Measurements from ENCODE around the gene L3MBTL4.

The L3MBTL4 gene

DNA sequence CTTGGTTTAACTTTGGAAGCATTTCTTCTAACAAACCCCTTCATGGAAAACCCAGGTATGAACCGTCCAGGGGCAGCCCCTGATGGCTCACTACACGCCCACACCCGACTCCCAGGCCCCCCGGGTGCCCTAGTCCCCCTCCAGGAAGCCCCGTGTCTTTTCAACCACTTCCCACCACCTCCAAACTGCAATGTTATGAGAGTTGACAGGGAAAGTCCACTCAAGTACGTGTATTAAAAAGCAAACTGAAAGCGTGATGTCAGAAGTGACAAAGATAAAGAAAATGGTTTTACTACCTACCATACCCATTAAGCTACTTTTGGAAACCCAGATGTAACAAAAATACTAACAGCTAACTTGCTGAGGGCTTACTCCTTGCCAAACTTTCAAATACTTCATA, 51.5 kb downstream of the L3MBTL4 start:
- DNase-seq (ENCODE audit: low read depth), result no peak

- DNase-seq (ENCODE audit: low read depth), result no peak
Observed at GRCh38 chr18:6362559-6363129, 52.1 kb downstream of the L3MBTL4 start.

GRCh38 chr18:6357668-6358067, 57.0 kb downstream of the L3MBTL4 start:
- DNase-seq (ENCODE audit: low read depth), result no peak

DNA sequence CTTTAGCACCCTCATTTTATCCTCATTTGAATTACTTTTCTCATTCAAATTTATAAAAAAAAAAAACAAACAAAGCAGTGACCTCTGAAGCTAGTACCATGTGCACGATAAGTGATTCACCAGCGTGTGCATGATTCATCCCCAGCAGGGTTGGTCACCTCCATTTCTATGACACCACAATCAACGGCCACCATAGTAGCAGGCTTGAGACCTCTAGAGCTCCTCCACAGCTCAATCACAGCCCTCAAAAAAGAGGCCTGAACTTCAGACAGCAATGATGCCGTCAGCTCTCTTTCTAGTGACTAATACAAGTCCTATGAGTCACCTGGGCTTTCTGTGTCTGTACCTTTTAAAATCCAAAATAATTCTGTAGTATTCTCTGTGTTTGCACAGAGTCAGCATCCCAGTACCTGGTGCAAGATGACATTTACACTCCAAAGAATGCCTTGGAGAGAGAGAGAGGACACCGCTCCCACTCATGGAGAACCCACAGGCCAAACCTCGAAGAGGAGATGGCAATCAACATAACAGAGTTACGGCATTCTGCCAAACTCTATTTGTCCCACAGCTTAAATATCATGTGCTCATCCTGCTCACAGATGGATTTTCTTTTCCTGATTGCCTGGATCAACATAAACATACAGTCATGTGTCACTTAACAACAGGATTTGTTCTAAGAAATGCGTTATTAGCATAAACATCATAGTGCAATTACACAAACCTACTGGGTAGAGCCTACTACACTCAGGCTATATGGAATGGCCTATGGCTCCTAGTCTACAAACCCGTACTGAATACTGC, 58.7 kb downstream of the L3MBTL4 start:
- DNase-seq (ENCODE audit: low read depth), result no peak

GRCh38 chr18:6352275-6352674, 62.4 kb downstream of the L3MBTL4 start:
- DNase-seq (ENCODE audit: low read depth), result no peak

DNA sequence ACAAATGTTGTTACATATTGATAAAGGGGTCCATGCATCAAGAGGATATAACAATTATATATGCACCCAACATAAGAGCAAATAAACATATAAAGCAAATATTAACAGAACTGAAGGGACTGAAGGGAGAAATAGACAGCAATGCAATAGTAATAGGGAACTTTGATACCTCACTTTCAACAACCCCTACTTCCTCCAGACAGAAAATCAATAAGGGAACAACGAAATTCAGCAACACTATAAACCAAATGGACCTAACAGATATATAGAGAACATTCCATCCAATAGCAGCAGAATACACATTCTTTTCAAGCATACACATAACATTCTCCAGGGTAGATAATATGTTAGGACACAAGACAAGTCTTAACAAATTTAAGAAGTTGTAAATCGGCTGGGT, 71.7 kb downstream of the L3MBTL4 start:
- no peak for DNase-seq (ENCODE audit: low read depth)

DNA sequence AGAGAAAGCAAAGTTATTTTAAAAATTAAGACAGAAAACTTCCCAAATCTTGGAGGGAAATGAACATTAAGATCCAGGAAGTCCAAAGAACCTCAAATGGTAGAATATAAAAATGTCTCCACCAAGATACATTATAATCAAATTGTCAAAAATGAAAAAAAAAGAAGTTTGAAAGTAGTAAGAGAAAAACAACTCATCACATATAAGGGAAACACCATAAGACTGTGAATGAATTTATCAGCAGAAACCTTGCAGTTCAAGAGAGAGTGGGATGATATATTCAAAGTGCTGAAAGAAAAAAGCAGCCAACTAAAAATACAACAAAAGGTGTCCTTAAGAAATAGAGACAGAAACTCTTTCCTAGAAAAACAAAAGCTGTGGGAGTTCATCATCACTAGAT, 73.0 kb downstream of the L3MBTL4 start:
- no peak for DNase-seq (ENCODE audit: low read depth)

DNA sequence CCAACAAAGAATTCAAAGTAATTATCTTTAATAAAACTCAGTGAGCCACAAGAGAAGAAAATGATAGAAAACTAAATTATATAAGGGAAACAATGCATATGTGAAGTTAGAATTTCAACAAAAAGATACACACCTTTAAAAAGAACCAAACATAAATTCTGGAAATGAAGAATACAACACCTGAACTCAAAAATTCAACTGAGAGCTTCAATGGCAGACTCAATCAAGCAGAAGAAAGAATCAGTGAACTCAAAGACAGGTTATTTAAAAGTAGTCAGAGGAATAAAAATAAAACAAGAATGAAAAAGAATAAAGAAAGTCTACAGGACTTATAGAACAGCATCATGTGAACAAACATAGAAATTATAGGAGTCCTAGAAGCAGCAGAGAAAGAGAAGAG, 73.4 kb downstream of the L3MBTL4 start:
- DNase-seq (ENCODE audit: low read depth), result no peak

GRCh38 chr18:6340121-6340520, 74.6 kb downstream of the L3MBTL4 start:
- DNase-seq (ENCODE audit: low read depth), result no peak

DNA sequence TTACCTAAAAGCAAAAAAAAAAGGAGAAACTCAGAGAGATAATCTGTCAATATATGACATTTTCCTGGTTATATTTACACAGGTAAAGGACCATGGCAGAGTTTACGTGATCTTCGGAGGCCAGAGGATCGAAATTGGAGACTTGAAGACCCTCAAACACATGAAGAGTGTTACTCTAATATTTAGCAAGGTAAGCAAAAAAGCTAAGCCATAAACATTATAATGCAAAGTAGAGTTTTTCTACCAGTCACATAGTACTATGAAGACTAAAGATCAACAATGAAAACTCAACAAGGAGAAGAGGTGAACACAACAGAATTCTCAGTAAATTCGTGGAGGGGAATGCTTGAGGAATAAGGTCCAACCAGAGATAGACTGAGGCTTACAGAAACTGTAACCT, 78.5 kb downstream of the L3MBTL4 start:
- no peak for DNase-seq (ENCODE audit: low read depth)

DNA sequence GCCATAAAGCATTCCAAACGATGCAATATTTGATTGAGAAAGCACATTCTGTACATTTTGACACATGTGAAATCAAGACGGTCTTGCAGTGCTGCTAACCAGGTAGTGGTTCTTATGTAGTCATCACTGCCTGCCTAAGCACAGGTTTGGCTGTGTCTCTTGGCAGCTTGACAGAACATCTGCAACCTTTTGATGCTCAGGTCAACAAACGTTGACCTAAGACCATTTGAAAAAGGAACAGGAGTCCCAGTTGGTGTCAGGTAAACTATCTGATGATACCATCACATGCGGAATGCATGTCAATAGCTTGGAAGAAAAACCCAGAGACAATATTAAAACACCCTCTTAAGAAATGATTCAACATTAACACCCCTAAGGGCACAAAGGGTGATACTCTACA, 80.7 kb downstream of the L3MBTL4 start:
- DNase-seq (ENCODE audit: low read depth), result no peak

GRCh38 chr18:6331872-6332271, 82.8 kb downstream of the L3MBTL4 start:
- DNase-seq (ENCODE audit: low read depth), result no peak

GRCh38 chr18:6330786-6331185, 83.9 kb downstream of the L3MBTL4 start:
- DNase-seq (ENCODE audit: low read depth), result no peak

GRCh38 chr18:6328621-6329010, 86.1 kb downstream of the L3MBTL4 start:
- no peak for DNase-seq (ENCODE audit: low read depth)

DNA sequence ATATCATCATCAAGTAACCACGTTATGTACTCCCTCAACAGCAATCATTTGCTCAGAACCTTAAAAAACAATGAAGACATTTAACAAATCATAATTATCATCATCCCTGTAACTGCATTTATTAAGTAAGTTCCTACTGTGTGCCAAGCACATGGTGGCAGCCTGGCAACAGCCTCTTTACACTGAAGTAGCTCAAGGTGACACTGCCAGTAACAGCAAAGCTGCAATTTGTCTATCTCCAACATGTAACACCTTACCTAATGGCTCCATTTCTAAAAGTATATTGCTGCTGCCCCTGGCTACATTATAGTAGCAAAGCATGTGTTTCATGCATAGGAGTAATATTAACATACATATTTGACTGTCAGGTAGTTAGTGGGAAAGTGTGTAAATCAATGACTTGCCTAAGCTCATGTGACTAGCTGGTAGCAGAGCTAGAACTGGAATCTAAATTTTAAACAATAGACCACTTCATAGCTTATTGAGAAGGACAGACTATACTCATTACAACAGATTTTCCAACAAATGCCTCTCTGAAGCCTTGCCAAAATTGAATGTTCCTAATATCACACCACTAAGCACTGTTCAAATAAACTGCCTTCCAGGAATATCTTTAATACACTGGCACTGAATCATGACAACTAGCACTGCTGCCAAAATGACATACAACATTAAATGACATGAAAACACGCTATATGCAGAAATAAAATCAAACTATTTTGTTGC, 86.7 kb downstream of the L3MBTL4 start:
- DNase-seq (ENCODE audit: low read depth), result no peak

DNA sequence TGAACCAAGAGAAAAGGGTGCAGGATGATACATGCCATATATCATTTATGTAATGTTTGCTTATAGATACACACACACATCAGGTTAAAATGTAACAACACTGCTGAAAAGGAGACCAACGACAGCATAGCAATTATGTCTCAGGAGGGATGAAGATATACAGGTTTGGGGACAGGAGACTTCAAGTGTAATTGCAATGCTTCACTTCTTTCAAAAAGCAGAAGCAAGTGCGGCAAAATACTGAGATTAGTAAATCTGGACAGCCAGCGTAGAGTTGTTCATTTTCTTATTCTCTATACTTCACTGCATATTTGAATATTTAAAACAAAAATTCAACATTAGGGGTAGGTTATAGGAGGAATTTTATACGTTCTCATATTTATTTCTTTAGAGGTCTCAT, 87.2 kb downstream of the L3MBTL4 start:
- no peak for DNase-seq (ENCODE audit: low read depth)

GRCh38 chr18:6326566-6326965, 88.1 kb downstream of the L3MBTL4 start:
- no peak for DNase-seq (ENCODE audit: low read depth)

DNA sequence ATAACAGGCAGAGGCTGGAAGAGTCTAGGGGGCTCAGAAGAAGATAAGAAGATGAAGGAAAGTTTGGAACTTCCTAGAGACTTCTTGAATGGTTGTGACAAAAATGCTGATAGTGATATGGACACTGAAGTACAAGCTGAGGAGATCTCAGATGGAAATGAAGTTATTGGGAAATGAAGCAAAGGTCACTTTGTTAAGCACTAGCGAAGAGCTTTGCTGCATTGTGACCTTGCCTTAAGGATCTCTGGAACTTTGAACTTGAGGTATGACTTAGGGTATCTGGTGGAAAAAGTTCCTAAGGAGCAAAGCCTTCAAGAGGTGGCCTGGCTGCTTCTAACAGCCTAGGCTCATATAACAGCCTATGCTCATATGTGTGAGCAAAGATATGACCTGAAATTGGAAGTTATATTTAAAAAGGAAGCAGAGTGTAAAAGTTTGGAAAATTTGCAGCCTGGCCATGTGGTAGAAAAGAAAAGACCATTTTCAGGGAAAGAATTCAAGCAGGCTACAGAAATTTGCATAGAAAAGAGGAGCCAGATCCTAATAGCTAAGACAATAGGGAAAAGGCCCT, 91.3 kb downstream of the L3MBTL4 start:
- DNase-seq (ENCODE audit: low read depth), result no peak

- DNase-seq (ENCODE audit: low read depth), result no peak
Observed at GRCh38 chr18:6315517-6316331, 99.0 kb downstream of the L3MBTL4 start.

DNA sequence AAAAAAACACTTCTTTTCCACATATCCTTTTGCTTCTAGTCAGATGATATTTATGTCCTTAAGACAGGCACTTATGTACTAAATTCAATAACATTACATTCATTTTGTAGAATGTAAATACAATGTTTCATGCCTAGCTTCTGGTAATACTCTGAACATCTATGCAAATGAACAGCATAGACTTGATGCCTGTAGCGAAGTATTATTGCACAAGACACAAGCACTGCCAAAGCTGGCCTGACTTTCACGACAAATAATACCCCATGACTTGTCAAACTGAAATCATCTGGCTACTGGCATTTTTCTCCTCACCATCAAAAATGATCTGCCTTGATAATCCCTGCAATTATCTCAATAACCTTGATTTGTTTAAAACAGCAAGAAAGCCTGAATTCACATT, 101.3 kb downstream of the L3MBTL4 start:
- no peak for DNase-seq (ENCODE audit: low read depth)

- no peak for DNase-seq (ENCODE audit: low read depth)
Observed at GRCh38 chr18:6311456-6312215, 103.1 kb downstream of the L3MBTL4 start.
